ENCODE results near the gene YEATS2. TPM values are rescaled to one million over a fixed set of nuclear protein-coding genes. Genes with fewer than 3 reads are reported as not detected.
A peak's percentile ranks its signal among the peaks of the same experiment; 100 is the strongest.

Gene YEATS2
- polyA plus RNA-seq, 1 of the 3 experiments (the other 2 are of a cell fraction) = 19.9 TPM

GRCh38 chr3:183826448-183827250 lies 129.1 kb downstream of the YEATS2 start:
- ChIA-PET CTCF (interaction anchor here (1.1 to 4.1 kb wide), 5 partner anchors 11 to 77 kb away, joined by 3 to 29 read pairs (median 4); partner anchors contain the start of gene PARL), POLR2A (interaction anchor here (0.7 to 1.1 kb wide), 2 partner anchors 129 to 283 kb away, joined by 3 to 4 read pairs; partner anchors contain the start of gene YEATS2)
- Histone ChIP-seq H3K79me2 (ENCODE audit: insufficient read depth) (no peaks in the 10 kb centered on the region), H4K20me1 (ENCODE audit: insufficient read depth) (0 out of 2 replicates have a peak, but pooled peaks cover 3% of the 10 kb centered on the region), H3K4me3 (ENCODE audit: low read depth in 2 of 2, low read length in 1 of 2) (no peak overlapping the region), H3K9ac (no peak overlapping the region), H3K9me3 (no peaks in the 10 kb centered on the region), H3K36me3 (replicated peaks in 1 of 2; ENCODE audit: control insufficient read depth in 1 of 2, insufficient read depth in 2 of 2, low read length in 1 of 2) (peaks cover 8 to 28% of the 10 kb centered on the region in 2 experiments), H3K4me2 (no peak overlapping the region), H3K27ac (ENCODE audit: low read depth in 2 of 2, low read length in 1 of 2) (0 out of 4 replicates have a peak overlapping the region, but pooled peaks of 1 of the 2 experiments have one; percentile 30), H3K9me2 (no peaks in the 10 kb centered on the region), H3F3A (replicated peaks; ENCODE audit: insufficient read depth) (peaks cover 11% of the 10 kb centered on the region), H3K27me3 (ENCODE audit: insufficient read depth) (no peaks in the 10 kb centered on the region), H3K4me1 (ENCODE audit: control insufficient read depth in 1 of 2, insufficient read depth in 2 of 2, low read depth in 1 of 2, low read length in 1 of 2) (peaks cover 0 to 26% of the 10 kb centered on the region in 2 experiments; a peak in 2 of 4 replicates), H2AFZ (ENCODE audit: low read depth) (no peak overlapping the region)
- DNase-seq = no peak
- no peak for TF ChIP-seq FOXJ3 (CRISPR knock-in tag; IDR thresholded peaks at IDR 0.05)
- TF ChIP-seq POLR2AphosphoS5 (IDR thresholded peaks at IDR 0.05; ENCODE audit: low read depth, low read length) = no peak
- no peak for TF ChIP-seq NFIC (IDR thresholded peaks at IDR 0.05; ENCODE audit: borderline replicate concordance)
- TF ChIP-seq TCF12 (IDR thresholded peaks at IDR 0.05) = no peak
- TF ChIP-seq EP300 (IDR thresholded peaks at IDR 0.05; ENCODE audit: borderline replicate concordance in 1 of 2, low read depth in 1 of 2, low read length in 1 of 2) = no peak
- no peak for TF ChIP-seq ZBTB33 (IDR thresholded peaks at IDR 0.05; ENCODE audit: borderline replicate concordance, low read depth)
- TF ChIP-seq JUND (IDR thresholded peaks at IDR 0.05) = no peak
- TF ChIP-seq USF1 (IDR thresholded peaks at IDR 0.05; ENCODE audit: borderline replicate concordance, low read depth) = no peak
- no peak for TF ChIP-seq CTCF (IDR thresholded peaks at IDR 0.05)
- no peak for TF ChIP-seq TEAD4 (IDR thresholded peaks at IDR 0.05; ENCODE audit: borderline replicate concordance, insufficient read depth)
- no peak for TF ChIP-seq CHD2 (IDR thresholded peaks at IDR 0.05; ENCODE audit: low read length, partially characterized antibody)
- WGBS (ENCODE audit: low lambda C conversion rate) = 91% methylated on average over 14 of the region's 14 CpGs

All from SK-N-SH (cell line).